Hematopoietic multipotent progenitor cell (in vitro differentiated cells): ENCODE results near the gene GPR162. TPM values are rescaled to one million over a fixed set of nuclear protein-coding genes. Genes with fewer than 3 reads are reported as not detected.

Source experiments
- DNase-seq, 3 donors: peaks; one replicate each; pipeline ENCODE4 v3.0.0-alpha.2; 2011 to 2015; ENCODE audit warnings: low read depth in 2 of 3, low spot score in 2 of 3
- total RNA-seq: library from RNA; depleted of rRNA; stranded (reverse); fragments of >200 nt; gene quantifications from one replicate; pipeline ENCODE4 v1.2.3, GENCODE V29; 2012

Gene GPR162
- total RNA-seq, 1 donor = 29.6 TPM

GRCh38 chr12:6833189-6833890 is 11.7 kb downstream of the GPR162 start:
- DNase-seq = no peak

- DNase-seq = no peak
Observed at GRCh38 chr12:6834254-6834653, 12.6 kb downstream of the GPR162 start.

- no peak for DNase-seq
Observed at GRCh38 chr12:6834873-6835272, 13.3 kb downstream of the GPR162 start.

GRCh38 chr12:6836851-6837250 is 15.2 kb downstream of the GPR162 start:
- no peak for DNase-seq

DNA sequence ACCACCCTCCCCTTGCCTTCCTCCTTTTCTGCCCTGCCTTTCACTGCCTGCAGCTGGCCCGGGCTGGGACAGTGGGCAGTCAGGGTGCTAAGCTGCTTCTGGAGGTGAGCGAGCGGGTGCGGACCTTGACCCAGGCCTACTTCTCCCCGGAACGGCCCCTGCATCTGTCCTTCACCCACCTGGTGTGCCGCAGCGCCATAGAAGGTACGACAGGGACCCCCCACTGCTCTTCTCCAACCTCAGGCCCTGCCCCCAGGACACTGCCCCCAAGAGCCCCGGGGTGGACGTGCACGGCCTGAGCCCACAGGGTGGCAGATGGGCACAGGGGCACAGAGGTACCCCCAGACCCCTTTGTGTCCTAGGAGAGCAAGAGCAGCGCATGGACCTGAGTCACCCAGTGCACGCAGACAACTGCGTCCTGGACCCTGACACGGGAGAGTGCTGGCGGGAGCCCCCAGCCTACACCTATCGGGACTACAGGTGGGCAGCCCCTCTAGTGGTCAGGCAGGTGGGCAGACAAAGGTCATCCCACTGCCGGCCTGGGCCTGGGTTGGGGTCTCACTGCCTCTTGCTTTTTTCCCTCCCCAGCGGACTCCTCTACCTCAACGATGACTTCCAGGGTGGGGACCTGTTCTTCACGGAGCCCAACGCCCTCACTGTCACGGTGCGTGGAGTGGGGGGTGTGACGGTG is 15.9 kb downstream of the GPR162 start:
- DNase-seq = no peak

DNA sequence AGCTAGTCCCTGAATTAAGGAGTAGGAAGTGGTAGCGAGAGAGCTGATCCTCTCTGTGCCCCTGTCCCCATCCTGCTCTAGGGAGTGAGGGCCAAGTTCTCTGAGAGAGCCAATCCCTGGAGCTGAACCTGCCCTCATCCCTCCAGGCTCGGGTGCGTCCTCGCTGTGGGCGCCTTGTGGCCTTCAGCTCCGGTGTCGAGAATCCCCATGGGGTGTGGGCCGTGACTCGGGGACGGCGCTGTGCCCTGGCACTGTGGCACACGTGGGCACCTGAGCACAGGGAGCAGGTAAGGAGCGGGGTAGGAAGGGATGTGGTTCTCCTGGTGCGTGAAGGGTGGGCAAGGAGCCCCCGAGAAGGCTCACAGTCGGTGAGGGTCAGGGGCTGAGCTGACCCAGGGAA is 17.2 kb downstream of the GPR162 start:
- DNase-seq = no peak

- DNase-seq = no peak
Observed at GRCh38 chr12:6839482-6840201, 18.0 kb downstream of the GPR162 start.

DNA sequence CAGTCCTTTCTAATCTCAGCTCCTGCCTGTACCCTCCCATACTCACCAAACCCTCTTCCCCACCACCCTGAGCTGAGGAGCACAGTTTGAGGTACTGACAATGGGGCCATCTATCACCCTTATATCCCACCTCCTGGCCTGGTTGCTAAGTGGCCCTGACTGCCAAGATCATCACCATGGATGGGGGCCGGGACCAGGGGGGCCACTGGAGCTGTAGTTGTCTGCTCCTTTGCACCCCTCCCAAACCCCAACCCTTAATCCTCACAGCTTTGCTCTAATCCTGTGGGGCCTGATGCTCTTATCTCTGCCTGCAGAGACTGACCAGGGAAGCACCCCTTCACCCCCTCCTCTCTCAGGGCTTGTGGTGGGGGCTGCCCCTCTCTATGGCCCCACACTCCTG is 18.7 kb downstream of the GPR162 start:
- DNase-seq = no peak

DNA sequence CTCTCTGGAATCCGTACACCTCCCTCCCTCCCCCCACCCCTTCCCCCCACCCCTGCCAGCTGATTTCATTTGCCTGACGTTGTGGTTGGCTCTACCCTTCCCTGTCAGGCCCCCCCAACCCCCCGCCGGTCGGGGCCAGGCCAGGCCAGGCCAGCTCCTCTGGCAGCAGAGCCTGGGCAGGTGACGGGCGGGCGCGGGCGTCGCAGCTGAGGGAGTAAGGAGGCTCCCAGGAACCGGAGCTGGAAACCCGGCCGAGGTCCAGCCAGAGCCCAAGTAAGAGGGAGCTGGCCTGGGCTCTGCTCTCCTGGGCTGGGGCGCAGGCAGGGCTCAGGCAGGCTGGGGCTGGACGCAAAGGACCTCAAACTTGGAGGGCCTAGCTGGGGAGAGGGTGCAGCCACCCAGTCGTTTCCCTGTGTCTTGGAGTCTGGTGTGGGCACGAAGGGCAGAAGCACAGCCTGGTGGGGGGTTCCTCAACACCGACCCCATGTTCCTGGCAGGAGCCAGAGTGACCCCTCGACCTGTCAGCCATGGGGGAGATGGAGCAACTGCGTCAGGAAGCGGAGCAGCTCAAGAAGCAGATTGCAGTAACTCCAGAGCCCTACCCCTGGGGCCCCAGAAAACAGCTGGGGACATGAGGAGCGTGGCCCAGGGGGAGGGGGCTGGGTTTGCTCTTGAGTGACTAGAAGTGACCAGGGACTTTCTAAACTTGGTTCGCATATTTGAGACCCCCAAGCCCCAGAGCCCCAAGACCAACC is 19.3 kb downstream of the GPR162 start, which contains the start of gene GNB3:
Gene GNB3 (plus strand): TSS at position 165 of the 755 bp plus-strand sequence. CDS start 363 bp downstream, at position 528.
- DNase-seq = no peak

DNA sequence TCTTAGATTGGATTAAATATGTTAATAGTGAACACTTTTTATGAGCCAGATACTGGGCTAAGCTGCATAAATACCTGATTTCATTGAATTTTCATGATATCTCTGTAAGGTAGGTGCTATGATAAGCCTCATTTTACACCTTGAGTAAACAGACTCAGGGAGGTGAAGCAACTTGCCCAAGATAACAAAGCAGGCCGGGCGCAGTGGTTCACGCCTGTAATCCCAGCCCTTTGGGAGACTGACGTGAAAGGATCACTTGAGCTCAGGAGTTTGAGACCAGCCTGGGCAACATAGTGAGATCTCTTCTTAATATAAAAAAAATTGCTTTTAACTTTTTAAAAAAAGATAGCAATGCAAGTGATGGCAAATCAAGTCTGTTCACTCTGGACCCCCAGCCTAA is 20.5 kb downstream of the GPR162 start:
- DNase-seq = no peak

GRCh38 chr12:6843118-6843902 is 21.7 kb downstream of the GPR162 start:
- DNase-seq = no peak

DNA sequence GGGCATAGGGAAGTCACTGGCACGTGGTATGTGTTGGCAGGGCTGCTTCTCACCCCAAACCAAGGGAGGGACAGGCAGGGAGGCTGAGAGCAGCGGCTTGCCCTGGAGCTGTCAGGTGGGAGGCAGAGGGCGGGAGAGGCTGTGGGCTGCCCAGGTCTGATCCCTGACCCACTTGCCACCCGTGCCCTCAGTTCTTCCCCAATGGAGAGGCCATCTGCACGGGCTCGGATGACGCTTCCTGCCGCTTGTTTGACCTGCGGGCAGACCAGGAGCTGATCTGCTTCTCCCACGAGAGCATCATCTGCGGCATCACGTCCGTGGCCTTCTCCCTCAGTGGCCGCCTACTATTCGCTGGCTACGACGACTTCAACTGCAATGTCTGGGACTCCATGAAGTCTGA is 23.8 kb downstream of the GPR162 start:
- DNase-seq = no peak

GRCh38 chr12:6846316-6846869 is 24.8 kb downstream of the GPR162 start:
- DNase-seq = no peak

DNA sequence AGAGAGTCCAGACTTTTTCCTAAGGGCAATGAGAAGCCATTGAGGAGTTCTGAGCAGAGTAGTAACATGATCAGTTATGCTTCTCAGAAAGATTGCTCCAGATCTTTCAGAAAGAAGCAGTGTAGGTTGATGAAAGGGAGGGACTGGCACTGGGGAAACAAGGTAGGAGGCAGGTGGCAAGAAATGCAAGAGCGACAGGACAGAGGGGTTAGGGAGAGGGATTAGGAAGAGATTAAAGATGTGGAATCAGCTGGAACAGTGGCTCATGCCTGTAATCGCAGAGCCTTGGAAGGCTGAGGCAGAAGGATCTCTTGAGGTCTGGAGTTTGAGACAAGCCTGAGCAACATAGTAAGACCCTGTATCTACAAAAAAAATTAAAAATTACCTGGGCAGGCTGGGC is 26.1 kb downstream of the GPR162 start:
- DNase-seq = no peak

- DNase-seq = no peak
Observed at GRCh38 chr12:6849427-6849826, 27.8 kb downstream of the GPR162 start.

GRCh38 chr12:6849976-6850560 is 28.4 kb downstream of the GPR162 start:
- DNase-seq = no peak

- DNase-seq = no peak
Observed at GRCh38 chr12:6850796-6851152, 29.2 kb downstream of the GPR162 start.

GRCh38 chr12:6851153-6851920 is 29.7 kb downstream of the GPR162 start, which contains the start of gene CDCA3:
CDCA3 (minus strand) TSS chr12:6851286; CDS start chr12:6850952, 334 bp downstream.
- DNase-seq = peak; percentile 78 to 99 (median 95)
